ENCODE data around the gene NOS3. TPM values are rescaled to one million over a fixed set of nuclear protein-coding genes. Genes with fewer than 3 reads are reported as not detected.
A peak's percentile ranks its signal among the peaks of the same experiment; 100 is the strongest.

Gene NOS3
- total RNA-seq, 3 donors from 2014 or later (not counting 1 experiment from before 2014, with no cell fraction given): 2.6 to 5.9 (median 3.8) TPM

- Histone ChIP-seq H3K27ac (ENCODE audit: low read length) (no peak overlapping the region), H3K4me1 (ENCODE audit: control insufficient read depth, insufficient read depth, low read length) (peaks cover 30% of the 10 kb centered on the region), H3K4me3 (ENCODE audit: low read length) (peak overlapping the region; percentile 26), H3K27me3 (ENCODE audit: control insufficient read depth, insufficient read depth, low read length) (peaks cover 29% of the 10 kb centered on the region), H3K36me3 (ENCODE audit: control insufficient read depth, insufficient read depth, low read length) (no peaks in the 10 kb centered on the region), H3K9me3 (ENCODE audit: control insufficient read depth, insufficient read depth, low read length) (no peaks in the 10 kb centered on the region)
- H3K27me3 Mint-ChIP-seq (ENCODE audit: low read depth in 2 of 2): peaks cover 21 to 27% of the 10 kb centered on the region in 2 donors
- peaks cover 17 to 31% of the 10 kb centered on the region in 2 donors for H3K4me1 Mint-ChIP-seq
- DNase-seq (peak in 1 of 2 donors; percentile 68), ATAC-seq (no peak)
- H3K36me3 Mint-ChIP-seq: no peaks in the 10 kb centered on the region
- H3K27ac Mint-ChIP-seq: no peak overlapping the region
- WGBS (ENCODE audit: insufficient coverage): 32% methylated on average over 27 of the region's 27 CpGs
- intact Hi-C loops (cut with micrococcal nuclease): no loop called here
- H3K4me3 Mint-ChIP-seq: peak overlapping the region; percentile 85
- no peaks in the 10 kb centered on the region for H3K9me3 Mint-ChIP-seq
- TF ChIP-seq CTCF (IDR thresholded peaks at IDR 0.05): no peak
Observed at GRCh38 chr7:150973571-150974451, 17.0 kb upstream of the NOS3 start.

- peaks cover 36% of the 10 kb centered on the region for H3K4me1 ChIP-seq (ENCODE audit: control insufficient read depth, insufficient read depth, low read length)
- intact Hi-C loops (cut with micrococcal nuclease): loop anchor here (5.0 kb wide), 1 partner anchor 38 kb away; no protein-coding TSS in a partner anchor
- peaks cover 30% of the 10 kb centered on the region for H3K27me3 ChIP-seq (ENCODE audit: control insufficient read depth, insufficient read depth, low read length)
- DNase-seq: peak; percentile 52 to 91
- peak overlapping the region; percentile 42 for H3K4me3 ChIP-seq (ENCODE audit: low read length)
- 1% methylated on average over 86 of the region's 89 CpGs for WGBS (ENCODE audit: insufficient coverage)
- no peaks in the 10 kb centered on the region for H3K36me3 Mint-ChIP-seq
- peak overlapping the region; percentile 85 for H3K4me3 Mint-ChIP-seq
- no peaks in the 10 kb centered on the region for H3K9me3 Mint-ChIP-seq
- H3K36me3 ChIP-seq (ENCODE audit: control insufficient read depth, insufficient read depth, low read length): no peaks in the 10 kb centered on the region
- no peaks in the 10 kb centered on the region for H3K9me3 ChIP-seq (ENCODE audit: control insufficient read depth, insufficient read depth, low read length)
- H3K27ac ChIP-seq (ENCODE audit: low read length): no peak overlapping the region
- peak overlapping the region in 1 of 2 donors; percentile 70 for H3K27ac Mint-ChIP-seq
- TF ChIP-seq CTCF (IDR thresholded peaks at IDR 0.05): no peak
- H3K27me3 Mint-ChIP-seq (ENCODE audit: low read depth in 2 of 2): peaks cover 22 to 24% of the 10 kb centered on the region in 2 donors
- H3K4me1 Mint-ChIP-seq: peaks cover 20 to 34% of the 10 kb centered on the region in 2 donors
- peak; percentile 74 to 80 (median 74) for ATAC-seq
Observed at GRCh38 chr7:150974468-150975391, 16.1 kb upstream of the NOS3 start.

- H3K27ac ChIP-seq (ENCODE audit: low read length): no peak overlapping the region
- H3K4me3 Mint-ChIP-seq: peak overlapping the region; percentile 78
- H3K4me1 Mint-ChIP-seq: peaks cover 20 to 34% of the 10 kb centered on the region in 2 donors
- TF ChIP-seq CTCF (IDR thresholded peaks at IDR 0.05): no peak
- no peak overlapping the region for H3K27ac Mint-ChIP-seq
- no peaks in the 10 kb centered on the region for H3K9me3 Mint-ChIP-seq
- H3K27me3 Mint-ChIP-seq (ENCODE audit: low read depth in 2 of 2): peaks cover 15 to 29% of the 10 kb centered on the region in 2 donors
- H3K27me3 ChIP-seq (ENCODE audit: control insufficient read depth, insufficient read depth, low read length): peaks cover 30% of the 10 kb centered on the region
- H3K4me1 ChIP-seq (ENCODE audit: control insufficient read depth, insufficient read depth, low read length): peaks cover 36% of the 10 kb centered on the region
- DNase-seq: no peak
- no peaks in the 10 kb centered on the region for H3K36me3 Mint-ChIP-seq
- H3K36me3 ChIP-seq (ENCODE audit: control insufficient read depth, insufficient read depth, low read length): no peaks in the 10 kb centered on the region
- no peak for ATAC-seq
- H3K9me3 ChIP-seq (ENCODE audit: control insufficient read depth, insufficient read depth, low read length): no peaks in the 10 kb centered on the region
- intact Hi-C loops (cut with micrococcal nuclease): loop anchor here (5.0 kb wide), 1 partner anchor 37 kb away; no protein-coding TSS in a partner anchor
- WGBS (ENCODE audit: insufficient coverage): 94% methylated on average over 8 of the region's 9 CpGs
- no peak overlapping the region for H3K4me3 ChIP-seq (ENCODE audit: low read length)
Observed at GRCh38 chr7:150975536-150976319, 15.1 kb upstream of the NOS3 start.
